Heart left ventricle (tissue), 13 donors: Measurements from ENCODE around the gene SLC29A2.
"Not testable (repeated sequence)": the region's sequence is repeated elsewhere in the genome, so short reads cannot be mapped to it uniquely, and the experiment has no call there.

ENCODE experiments used
- POLR2A ChIP-seq, 2 donors: fragments of 450-650 bp; IDR thresholded peaks; one replicate each; pipeline ENCODE4 v1.6.1; 2017; ENCODE audit warnings: antibody characterized with exemption in 2 of 2, mild to moderate bottlenecking in 2 of 2, moderate library complexity in 2 of 2
- TF ChIP-seq, protein P1 (sequence below), 12 donors: fragments of 200-600 bp; sonication (generic) in 4 of 12; IDR thresholded peaks; one replicate each; pipeline versions ENCODE4 v1.5.0 to v1.8.0; 2018 to 2022; ENCODE audit warnings: antibody characterized with exemption in 12 of 12, mild to moderate bottlenecking in 5 of 12
- donor health status: ischemic (EF 13 %, LVEDD 7.1; RV severe dilation, severe dysfunction).
- donor health status: DM: no; HTN: yes; CAD: no.
- donor health status: DM: no; HTN: no; CAD: no.
- donor health status: ischemic (EF 25% LVEDD 6.9; RV normal size, moderate dysfunction).
- donor health status: ischemic (EF 25% LVEDD 5.7; RV mildly dilated, moderate dysfunction).
- donor health status: ischemic (EF 35%, LVEDD 5.7; RV mildly dilated, moderate dysfunction).
- donor health status: nonischemic (EF 11% LVEDD 7.7; RV severe dilation, severe dysfunction).
- donor health status: DM: yes; HTN: yes; CAD: no.
- donor health status: PGD.
- donor health status: ischemic (EF 29% LVEDD 5.4; RV normal size, mild dysfunction).
- donor health status: nonischemic (EF 23%, LVEDD 6.1; RV moderate dilation, normal function).

DNA sequence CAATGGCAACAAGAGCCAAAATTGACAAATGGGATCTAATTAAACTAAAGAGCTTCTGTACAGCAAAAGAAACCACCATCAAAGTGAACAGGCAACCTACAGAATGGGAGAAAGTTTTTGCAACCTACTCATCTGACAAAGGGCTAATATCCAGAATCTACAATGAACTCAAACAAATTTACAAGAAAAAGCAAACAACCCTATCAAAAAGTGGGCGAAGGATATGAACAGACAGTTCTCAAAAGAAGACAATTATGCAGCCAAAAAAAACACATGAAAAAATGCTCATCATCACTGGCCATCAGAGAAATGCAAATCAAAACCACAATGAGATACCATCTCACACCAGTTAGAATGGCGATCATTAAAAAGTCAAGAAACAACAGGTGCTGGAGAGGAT, 51.3 kb downstream of the SLC29A2 start:
- TF ChIP-seq, protein P1, sequence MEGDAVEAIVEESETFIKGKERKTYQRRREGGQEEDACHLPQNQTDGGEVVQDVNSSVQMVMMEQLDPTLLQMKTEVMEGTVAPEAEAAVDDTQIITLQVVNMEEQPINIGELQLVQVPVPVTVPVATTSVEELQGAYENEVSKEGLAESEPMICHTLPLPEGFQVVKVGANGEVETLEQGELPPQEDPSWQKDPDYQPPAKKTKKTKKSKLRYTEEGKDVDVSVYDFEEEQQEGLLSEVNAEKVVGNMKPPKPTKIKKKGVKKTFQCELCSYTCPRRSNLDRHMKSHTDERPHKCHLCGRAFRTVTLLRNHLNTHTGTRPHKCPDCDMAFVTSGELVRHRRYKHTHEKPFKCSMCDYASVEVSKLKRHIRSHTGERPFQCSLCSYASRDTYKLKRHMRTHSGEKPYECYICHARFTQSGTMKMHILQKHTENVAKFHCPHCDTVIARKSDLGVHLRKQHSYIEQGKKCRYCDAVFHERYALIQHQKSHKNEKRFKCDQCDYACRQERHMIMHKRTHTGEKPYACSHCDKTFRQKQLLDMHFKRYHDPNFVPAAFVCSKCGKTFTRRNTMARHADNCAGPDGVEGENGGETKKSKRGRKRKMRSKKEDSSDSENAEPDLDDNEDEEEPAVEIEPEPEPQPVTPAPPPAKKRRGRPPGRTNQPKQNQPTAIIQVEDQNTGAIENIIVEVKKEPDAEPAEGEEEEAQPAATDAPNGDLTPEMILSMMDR (IDR thresholded peaks at IDR 0.05) = not testable (repeated sequence)
- TF ChIP-seq POLR2A (IDR thresholded peaks at IDR 0.05) = not testable (repeated sequence)
